HG03432 (cell line): ENCODE results near the gene C4orf33.
"Not testable (repeated sequence)": the region's sequence is repeated elsewhere in the genome, so short reads cannot be mapped to it uniquely, and the experiment has no call there.

Source experiments
- ATAC-seq: cut with Tn5 transposase; IDR thresholded peaks from one replicate; pipeline ENCODE4 v1.9.1; 2021; ENCODE audit warnings: mild to moderate bottlenecking, moderate library complexity; ENCODE audit not compliant: unreplicated experiment

The C4orf33 gene

DNA sequence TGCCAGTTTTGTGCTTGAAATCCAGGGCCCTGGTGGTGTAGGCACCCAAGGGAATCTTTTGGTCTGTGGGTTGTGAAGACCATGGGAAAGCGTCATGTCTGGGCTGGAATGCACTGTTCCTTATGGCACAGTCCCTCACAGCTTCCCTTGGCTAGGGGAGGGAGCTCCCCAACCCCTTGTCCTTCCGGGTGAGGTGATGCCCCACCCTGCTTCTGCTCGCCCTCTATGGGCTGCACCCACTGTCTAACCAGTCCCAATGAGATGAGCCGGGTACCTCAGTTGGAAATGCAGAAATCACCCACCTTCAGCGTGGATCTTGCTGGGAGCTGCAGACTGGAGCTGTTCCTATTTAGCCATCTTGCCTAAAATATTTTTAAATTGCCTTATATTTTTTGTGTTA lies 30.7 kb downstream of the C4orf33 start:
- not testable (repeated sequence) for ATAC-seq

- no peak for ATAC-seq
Observed at GRCh38 chr4:129129143-129129542, 33.2 kb downstream of the C4orf33 start.

GRCh38 chr4:129131343-129131742 lies 35.4 kb downstream of the C4orf33 start:
- no peak for ATAC-seq

DNA sequence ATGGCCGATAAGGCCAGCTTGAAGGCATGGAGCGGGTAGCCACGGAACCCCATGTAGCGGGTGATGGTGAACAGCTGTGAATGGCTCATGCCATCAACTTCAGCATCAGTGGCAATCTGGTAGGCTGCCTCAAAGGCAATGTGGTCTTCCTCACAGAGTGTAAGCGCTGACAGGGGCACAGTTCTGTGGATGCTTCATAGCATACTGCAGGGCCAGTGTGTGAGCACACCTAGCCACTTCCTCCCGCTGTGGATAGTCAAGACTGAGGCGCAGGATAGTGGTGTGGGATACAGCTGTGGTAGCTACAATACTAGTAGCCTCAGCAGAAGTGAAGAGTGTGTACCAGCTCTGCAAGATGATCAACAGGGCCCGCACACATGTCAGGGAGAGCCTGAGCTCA lies 40.5 kb downstream of the C4orf33 start:
- ATAC-seq, result no peak

GRCh38 chr4:129138810-129139496 lies 43.0 kb downstream of the C4orf33 start:
- no peak for ATAC-seq

DNA sequence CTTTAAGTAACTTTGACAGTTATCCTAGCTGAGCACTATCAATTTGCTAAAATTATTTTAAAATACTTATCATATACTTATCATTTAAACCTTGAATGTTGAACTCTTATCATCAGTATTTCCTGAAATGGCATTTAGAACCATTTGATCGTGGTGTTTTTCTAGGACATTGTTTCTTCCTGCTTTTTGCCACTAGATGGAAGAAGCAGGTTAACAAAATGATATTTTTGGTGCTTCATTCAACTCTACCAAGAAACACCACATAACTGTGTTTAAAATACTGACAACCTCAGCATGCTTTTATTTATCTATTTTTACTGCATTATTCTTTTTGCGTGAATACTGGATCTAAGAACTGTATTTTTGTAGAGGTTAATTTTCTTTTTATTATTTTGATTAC lies 44.6 kb downstream of the C4orf33 start:
- no peak for ATAC-seq

DNA sequence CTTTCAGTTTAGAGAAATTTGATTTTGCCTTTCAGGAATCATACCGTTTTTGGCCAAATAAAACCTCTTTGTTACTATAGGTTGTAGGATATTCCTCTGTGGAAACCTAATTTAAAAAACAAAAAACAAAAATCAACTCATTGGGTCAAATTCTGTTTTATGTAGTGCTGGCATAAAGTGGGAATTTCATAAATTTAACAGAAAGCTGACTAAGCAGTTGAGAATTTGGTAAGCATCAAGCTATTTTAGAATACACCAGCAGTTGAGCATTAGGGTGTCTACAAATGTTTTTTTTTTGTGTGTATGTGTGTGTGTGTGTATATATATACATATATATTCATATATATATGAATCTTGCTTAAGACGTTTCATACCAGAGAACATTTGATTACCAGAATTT lies 47.4 kb downstream of the C4orf33 start:
- ATAC-seq, result no peak

GRCh38 chr4:129144755-129145206 lies 48.8 kb downstream of the C4orf33 start:
- no peak for ATAC-seq

- no peak for ATAC-seq
Observed at GRCh38 chr4:129145222-129145730, 49.3 kb downstream of the C4orf33 start.

DNA sequence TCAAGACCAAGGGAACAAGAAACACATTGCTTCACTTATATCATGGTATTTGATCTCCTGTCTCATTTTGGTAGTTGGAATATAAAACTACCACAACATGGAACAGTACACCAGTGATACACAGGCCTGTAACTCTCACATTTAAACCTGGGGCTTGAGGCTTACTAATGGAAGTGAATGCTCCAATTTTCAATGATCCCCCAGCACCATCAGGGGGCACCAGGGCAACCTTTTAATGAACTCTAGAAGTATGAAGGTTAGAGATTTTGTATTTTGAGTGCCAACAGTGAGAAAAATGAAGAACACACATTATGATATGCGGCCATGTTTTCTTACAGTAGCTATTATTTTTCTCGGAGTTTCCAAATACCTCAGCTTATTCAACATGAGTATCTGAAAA lies 50.7 kb downstream of the C4orf33 start:
- ATAC-seq, result no peak

DNA sequence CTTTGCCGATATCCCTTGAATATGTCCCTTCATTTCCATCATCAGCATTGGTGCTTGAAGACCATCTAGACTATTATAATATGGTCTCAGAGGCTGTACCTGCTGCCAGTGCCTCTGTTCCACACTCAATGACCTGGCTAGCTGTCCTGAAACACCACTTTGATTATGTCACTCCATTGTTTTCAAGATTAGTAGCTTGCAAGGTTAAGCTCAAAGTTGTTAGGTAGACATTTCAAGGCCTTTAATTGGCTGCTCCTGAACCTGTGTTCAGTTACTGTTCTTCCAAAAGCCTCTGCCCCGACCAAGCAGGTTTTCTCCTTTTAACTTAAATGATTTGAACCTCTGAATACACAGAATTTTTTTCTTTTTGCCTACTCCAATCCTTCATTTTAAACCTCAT lies 52.9 kb downstream of the C4orf33 start:
- no peak for ATAC-seq

DNA sequence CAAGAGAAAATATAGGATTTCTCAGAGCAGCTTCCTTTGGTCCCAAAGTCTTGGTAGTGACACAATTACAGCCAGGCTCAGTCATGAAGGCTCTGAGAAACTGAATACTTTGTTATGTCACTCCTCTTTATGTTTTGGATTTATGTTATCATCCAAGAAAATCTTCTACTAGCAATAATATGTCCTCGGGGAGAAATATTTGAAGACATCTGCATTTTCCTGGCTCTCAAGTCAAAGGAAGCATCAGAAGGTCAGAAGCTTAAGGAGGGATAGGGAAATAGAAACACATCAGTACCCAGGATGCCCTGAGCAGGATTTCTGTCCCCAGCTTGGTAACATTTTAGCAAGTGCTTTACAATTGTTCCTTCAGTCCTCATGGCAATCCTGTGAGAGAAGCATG lies 54.0 kb downstream of the C4orf33 start:
- no peak for ATAC-seq

DNA sequence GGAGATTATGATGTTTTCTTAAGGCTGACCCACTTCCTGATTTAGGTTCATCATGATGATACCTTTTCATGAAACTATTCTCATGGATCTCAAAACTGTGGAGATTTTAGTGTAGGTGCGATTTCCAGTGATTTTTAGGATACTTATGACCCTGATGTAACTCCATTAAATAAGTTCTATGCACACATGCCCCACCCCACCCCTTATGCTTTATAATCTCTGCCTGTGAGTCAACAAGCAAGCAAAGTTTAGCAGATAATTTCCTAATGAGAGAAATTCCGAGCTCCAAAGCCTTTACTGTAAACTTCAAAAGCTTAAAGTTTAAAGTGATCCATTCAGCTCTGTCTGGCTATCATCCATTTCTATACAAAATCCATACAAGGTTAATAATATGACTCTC lies 56.4 kb downstream of the C4orf33 start:
- no peak for ATAC-seq

- no peak for ATAC-seq
Observed at GRCh38 chr4:129153700-129154099, 57.7 kb downstream of the C4orf33 start.

- ATAC-seq, result no peak
Observed at GRCh38 chr4:129162450-129162849, 66.5 kb downstream of the C4orf33 start.

- ATAC-seq, result no peak
Observed at GRCh38 chr4:129163427-129163826, 67.5 kb downstream of the C4orf33 start.

GRCh38 chr4:129164243-129164642 lies 68.3 kb downstream of the C4orf33 start:
- no peak for ATAC-seq
